Neural cell (in vitro differentiated cells): ENCODE measurements around the gene MST1.

Experiments
- EP300 ChIP-seq: fragments of 450-650 bp; conservative IDR thresholded peaks from 2 replicates; pipeline ENCODE4 v1.6.1; 2014; ENCODE audit warnings: antibody characterized with exemption, mild to moderate bottlenecking, moderate library complexity; ENCODE audit not compliant: poor library complexity, severe bottlenecking
- EZH2 ChIP-seq: fragments of 200-600, 300-800 bp; shearing (Covaris generic), sonication (generic); IDR thresholded peaks from 2 replicates; pipeline ENCODE4 v1.6.1; 2014; ENCODE audit warnings: antibody characterized with exemption, low read length, borderline replicate concordance, mild to moderate bottlenecking; ENCODE audit not compliant: insufficient read depth, poor library complexity, severe bottlenecking
- MXI1 ChIP-seq: fragments of 450-650 bp; conservative IDR thresholded peaks from 2 replicates; pipeline ENCODE4 v1.6.1; 2014; ENCODE audit warnings: antibody characterized with exemption, mild to moderate bottlenecking; ENCODE audit not compliant: poor library complexity, severe bottlenecking
- POLR2AphosphoS5 ChIP-seq: IDR thresholded peaks from 2 replicates; pipeline ENCODE4 v1.6.1; 2012
- TAF1 ChIP-seq: IDR thresholded peaks from 2 replicates; pipeline ENCODE4 v1.6.1; 2012; ENCODE audit warnings: low read depth
- TF ChIP-seq, protein P1 (sequence below): fragments of 450-650 bp; IDR thresholded peaks from 2 replicates; pipeline ENCODE4 v1.5.1; 2014; ENCODE audit warnings: antibody characterized with exemption, mild to moderate bottlenecking, moderate library complexity; ENCODE audit not compliant: poor library complexity, severe bottlenecking
- TF ChIP-seq, protein P2 (sequence below): IDR thresholded peaks from 2 replicates; pipeline ENCODE4 v1.6.1; 2012; ENCODE audit warnings: borderline replicate concordance

DNA sequence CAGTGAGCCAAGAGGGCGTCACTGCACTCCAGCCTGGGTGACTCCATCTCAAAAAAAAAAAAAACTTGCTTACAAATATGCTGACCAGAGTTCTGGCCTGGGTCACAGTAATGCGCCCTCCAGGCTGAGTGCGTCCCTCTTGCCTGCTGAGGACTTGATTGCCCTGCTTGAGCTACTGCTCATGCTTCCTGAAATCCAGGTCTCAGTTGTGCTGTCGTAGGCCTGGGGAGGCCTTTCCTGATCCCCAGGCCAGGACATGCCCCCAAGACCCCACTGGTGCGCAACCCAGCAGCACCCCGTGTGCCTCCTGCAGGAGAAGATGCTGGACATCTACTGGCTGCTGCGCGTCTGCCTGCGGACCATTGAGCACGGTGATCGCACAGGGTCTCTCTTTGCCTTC, 22.9 kb upstream of the MST1 start:
- TF ChIP-seq TAF1 (no peak), MXI1 (no peak), EP300 (no peak), EZH2 (no peak), POLR2AphosphoS5 (no peak)
- TF ChIP-seq, protein P1, sequence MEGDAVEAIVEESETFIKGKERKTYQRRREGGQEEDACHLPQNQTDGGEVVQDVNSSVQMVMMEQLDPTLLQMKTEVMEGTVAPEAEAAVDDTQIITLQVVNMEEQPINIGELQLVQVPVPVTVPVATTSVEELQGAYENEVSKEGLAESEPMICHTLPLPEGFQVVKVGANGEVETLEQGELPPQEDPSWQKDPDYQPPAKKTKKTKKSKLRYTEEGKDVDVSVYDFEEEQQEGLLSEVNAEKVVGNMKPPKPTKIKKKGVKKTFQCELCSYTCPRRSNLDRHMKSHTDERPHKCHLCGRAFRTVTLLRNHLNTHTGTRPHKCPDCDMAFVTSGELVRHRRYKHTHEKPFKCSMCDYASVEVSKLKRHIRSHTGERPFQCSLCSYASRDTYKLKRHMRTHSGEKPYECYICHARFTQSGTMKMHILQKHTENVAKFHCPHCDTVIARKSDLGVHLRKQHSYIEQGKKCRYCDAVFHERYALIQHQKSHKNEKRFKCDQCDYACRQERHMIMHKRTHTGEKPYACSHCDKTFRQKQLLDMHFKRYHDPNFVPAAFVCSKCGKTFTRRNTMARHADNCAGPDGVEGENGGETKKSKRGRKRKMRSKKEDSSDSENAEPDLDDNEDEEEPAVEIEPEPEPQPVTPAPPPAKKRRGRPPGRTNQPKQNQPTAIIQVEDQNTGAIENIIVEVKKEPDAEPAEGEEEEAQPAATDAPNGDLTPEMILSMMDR = no peak
- TF ChIP-seq, protein P2, sequence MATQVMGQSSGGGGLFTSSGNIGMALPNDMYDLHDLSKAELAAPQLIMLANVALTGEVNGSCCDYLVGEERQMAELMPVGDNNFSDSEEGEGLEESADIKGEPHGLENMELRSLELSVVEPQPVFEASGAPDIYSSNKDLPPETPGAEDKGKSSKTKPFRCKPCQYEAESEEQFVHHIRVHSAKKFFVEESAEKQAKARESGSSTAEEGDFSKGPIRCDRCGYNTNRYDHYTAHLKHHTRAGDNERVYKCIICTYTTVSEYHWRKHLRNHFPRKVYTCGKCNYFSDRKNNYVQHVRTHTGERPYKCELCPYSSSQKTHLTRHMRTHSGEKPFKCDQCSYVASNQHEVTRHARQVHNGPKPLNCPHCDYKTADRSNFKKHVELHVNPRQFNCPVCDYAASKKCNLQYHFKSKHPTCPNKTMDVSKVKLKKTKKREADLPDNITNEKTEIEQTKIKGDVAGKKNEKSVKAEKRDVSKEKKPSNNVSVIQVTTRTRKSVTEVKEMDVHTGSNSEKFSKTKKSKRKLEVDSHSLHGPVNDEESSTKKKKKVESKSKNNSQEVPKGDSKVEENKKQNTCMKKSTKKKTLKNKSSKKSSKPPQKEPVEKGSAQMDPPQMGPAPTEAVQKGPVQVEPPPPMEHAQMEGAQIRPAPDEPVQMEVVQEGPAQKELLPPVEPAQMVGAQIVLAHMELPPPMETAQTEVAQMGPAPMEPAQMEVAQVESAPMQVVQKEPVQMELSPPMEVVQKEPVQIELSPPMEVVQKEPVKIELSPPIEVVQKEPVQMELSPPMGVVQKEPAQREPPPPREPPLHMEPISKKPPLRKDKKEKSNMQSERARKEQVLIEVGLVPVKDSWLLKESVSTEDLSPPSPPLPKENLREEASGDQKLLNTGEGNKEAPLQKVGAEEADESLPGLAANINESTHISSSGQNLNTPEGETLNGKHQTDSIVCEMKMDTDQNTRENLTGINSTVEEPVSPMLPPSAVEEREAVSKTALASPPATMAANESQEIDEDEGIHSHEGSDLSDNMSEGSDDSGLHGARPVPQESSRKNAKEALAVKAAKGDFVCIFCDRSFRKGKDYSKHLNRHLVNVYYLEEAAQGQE = no peak
